ENCODE results near the gene FAM3A.

DNA sequence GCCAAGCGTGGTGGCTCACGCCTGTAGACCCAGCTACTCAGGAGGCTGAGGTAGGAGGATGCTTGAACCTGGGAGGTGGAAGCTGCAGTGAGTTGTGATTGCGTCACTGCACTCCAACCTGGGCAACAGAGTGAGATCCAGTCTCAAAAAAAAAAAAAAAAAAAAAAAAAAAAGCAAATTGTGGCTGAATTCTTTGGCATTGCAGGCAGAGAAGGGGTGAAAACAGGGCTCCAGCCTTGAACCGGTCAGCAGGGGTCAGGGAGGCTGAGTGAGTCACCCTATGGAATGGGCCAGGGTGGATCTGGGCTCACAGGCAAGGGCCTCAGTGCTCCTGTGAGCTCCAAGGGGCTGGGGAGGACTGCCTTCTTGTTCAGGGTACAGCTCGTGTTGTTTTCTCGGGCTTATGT, 13.2 kb upstream of the FAM3A start:
- TF ChIP-seq POLR2A (IDR thresholded peaks at IDR 0.05) = no peak
- TF ChIP-seq, protein P1, sequence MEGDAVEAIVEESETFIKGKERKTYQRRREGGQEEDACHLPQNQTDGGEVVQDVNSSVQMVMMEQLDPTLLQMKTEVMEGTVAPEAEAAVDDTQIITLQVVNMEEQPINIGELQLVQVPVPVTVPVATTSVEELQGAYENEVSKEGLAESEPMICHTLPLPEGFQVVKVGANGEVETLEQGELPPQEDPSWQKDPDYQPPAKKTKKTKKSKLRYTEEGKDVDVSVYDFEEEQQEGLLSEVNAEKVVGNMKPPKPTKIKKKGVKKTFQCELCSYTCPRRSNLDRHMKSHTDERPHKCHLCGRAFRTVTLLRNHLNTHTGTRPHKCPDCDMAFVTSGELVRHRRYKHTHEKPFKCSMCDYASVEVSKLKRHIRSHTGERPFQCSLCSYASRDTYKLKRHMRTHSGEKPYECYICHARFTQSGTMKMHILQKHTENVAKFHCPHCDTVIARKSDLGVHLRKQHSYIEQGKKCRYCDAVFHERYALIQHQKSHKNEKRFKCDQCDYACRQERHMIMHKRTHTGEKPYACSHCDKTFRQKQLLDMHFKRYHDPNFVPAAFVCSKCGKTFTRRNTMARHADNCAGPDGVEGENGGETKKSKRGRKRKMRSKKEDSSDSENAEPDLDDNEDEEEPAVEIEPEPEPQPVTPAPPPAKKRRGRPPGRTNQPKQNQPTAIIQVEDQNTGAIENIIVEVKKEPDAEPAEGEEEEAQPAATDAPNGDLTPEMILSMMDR (IDR thresholded peaks at IDR 0.05) = no peak

All from testis (tissue), 2 donors.